Measurements from ENCODE around the gene DCDC2B.

DCDC2B gene

DNA sequence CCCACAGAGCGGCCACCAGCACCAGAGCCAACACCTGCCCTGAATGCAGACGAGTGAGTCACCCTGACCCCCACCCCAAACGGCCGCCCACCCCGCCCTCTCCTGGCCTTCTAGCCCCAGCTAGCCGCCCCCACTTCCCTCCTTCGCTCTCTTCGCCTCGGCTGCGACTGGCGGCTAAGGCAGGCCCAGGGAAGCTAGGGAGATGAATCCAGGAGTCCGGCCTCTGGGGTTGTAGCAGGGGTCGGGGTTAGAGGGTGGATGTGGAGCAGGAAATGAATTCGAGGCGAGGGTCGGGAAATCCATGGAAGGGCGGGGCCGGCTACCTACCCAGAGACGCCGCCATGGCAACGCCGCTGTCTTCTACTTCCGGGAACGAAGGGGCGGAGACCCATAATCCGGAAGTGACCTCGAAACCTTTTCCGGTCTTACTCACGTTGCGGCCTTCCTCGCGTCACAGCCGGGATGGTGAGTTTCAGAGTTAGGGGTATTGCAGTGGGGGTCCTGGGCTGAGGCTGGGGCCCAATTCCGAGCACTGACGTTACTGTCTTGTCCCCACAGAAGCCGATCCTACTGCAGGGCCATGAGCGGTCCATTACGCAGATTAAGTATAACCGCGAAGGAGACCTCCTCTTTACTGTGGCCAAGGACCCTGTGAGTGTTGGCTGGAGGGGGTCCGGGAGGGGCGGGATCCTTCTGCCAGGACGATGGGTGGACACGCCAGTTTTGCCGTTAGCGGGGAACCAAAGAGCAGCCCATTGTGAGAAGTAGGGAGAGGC lies 13.3 kb downstream of the DCDC2B start, which contains the start of the genes EIF3I and TMEM234:
EIF3I (plus strand) TSS at position 428 of the 776 bp plus-strand sequence; CDS start at position 463, 35 bp downstream.
TMEM234 (minus strand) TSS at position 374 of the 776 bp plus-strand sequence; CDS start at position 343, 31 bp downstream.
- TF ChIP-seq CTCF (IDR thresholded peaks at IDR 0.05; ENCODE audit: low read depth, low read length, missing control alignments): no peak
- peak within 1 kb of the TSS; percentile 98 for H3K4me3 ChIP-seq (ENCODE audit: low read depth, low read length)
- in situ Hi-C loops (cut with HindIII; ENCODE audit: low sequenced_read_pairs): no loop called here
- peak; percentile 81 for DNase-seq (ENCODE audit: low read depth)

DNA sequence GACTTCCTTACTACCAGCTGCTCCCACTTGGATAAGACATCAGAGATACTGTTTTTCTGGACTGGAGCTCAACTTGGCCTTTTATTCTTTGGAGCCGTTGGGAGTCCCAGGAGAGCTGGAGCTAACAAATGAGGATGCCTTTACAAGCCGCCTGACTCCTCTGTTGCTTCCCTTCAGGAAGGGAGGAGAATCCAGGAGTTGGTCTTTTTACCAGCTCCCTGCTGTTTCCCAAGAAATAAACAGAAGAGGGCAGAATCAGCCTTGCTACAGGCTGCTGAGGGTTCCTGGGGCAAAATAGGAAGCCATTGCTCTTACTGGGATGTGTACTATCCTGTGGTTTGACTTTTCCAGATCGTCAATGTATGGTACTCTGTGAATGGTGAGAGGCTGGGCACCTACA lies 14.8 kb downstream of the DCDC2B start:
- DNase-seq (ENCODE audit: low read depth): no peak
- no peak for TF ChIP-seq CTCF (IDR thresholded peaks at IDR 0.05; ENCODE audit: low read depth, low read length, missing control alignments)
- in situ Hi-C loops (cut with HindIII; ENCODE audit: low sequenced_read_pairs): no loop called here
- H3K4me3 ChIP-seq (ENCODE audit: low read depth, low read length): no peak overlapping the region

- TF ChIP-seq CTCF (IDR thresholded peaks at IDR 0.05; ENCODE audit: low read depth, low read length, missing control alignments): no peak
- no peak for DNase-seq (ENCODE audit: low read depth)
- no peak overlapping the region for H3K4me3 ChIP-seq (ENCODE audit: low read depth, low read length)
- in situ Hi-C loops (cut with HindIII; ENCODE audit: low sequenced_read_pairs): no loop called here
These were observed 15.4 kb downstream of the DCDC2B start for GRCh38 chr1:32224285-32224684.

GRCh38 chr1:32228771-32229170 lies 19.9 kb downstream of the DCDC2B start:
- in situ Hi-C loops (cut with HindIII; ENCODE audit: low sequenced_read_pairs): no loop called here
- no peak for TF ChIP-seq CTCF (IDR thresholded peaks at IDR 0.05; ENCODE audit: low read depth, low read length, missing control alignments)
- DNase-seq (ENCODE audit: low read depth): no peak
- no peak overlapping the region for H3K4me3 ChIP-seq (ENCODE audit: low read depth, low read length)

DNA sequence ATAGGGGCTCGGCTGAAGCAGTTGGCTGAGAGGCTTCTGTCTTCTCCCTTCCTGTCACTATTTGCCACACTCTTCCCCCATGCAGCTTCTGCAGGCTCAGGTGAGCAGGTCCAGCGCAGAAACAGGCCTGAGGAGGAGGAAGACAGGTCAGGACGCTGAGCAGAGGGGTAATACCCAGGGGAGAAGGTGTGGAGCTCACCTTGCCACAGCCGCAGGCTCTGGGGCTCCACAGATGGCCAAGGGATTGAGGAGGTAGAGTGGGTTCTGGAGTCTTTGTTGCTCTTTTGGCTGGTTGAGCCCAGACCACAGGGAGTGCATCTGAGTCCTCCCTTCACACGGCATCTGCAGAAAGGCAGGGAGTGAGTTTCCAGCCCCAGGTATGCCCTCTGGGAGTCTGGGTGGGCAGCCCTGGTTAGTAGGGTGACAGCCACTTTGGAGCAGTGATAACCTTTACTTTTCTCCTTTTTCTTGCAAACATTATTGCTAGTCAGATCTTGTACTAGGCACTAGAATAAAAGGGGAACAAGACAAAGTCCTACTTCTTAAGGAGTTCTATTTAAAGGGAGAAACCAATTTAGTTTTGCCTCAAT lies 23.0 kb downstream of the DCDC2B start:
- no peak overlapping the region for H3K4me3 ChIP-seq (ENCODE audit: low read depth, low read length)
- TF ChIP-seq CTCF (IDR thresholded peaks at IDR 0.05; ENCODE audit: low read depth, low read length, missing control alignments): no peak
- no peak for DNase-seq (ENCODE audit: low read depth)
- in situ Hi-C loops (cut with HindIII; ENCODE audit: low sequenced_read_pairs): no loop called here

GRCh38 chr1:32232558-32233304 lies 23.8 kb downstream of the DCDC2B start:
- in situ Hi-C loops (cut with HindIII; ENCODE audit: low sequenced_read_pairs): no loop called here
- TF ChIP-seq CTCF (IDR thresholded peaks at IDR 0.05; ENCODE audit: low read depth, low read length, missing control alignments): no peak
- DNase-seq (ENCODE audit: low read depth): no peak
- H3K4me3 ChIP-seq (ENCODE audit: low read depth, low read length): no peak overlapping the region

Data from astrocyte of the cerebellum (primary cell).